GM23338 (cell line): ENCODE results near the gene R3HCC1L. TPM values are rescaled to one million over a fixed set of nuclear protein-coding genes. Genes with fewer than 3 reads are reported as not detected.

Experiments
- ATAC-seq: fragments of 200-7000 bp; cut with Tn5 transposase; 3 replicates; pipeline ENCODE4 v1.9.1; 2020
- DNase-seq: peaks from one replicate; pipeline ENCODE4 v3.0.0-alpha.2; 2015; ENCODE audit warnings: low spot score
- H2AFZ ChIP-seq: fragments of 200-600 bp; sonication (generic); 2 replicates; pipeline ENCODE4 v1.8.0; 2016; ENCODE audit warnings: antibody characterized with exemption, mild to moderate bottlenecking, moderate library complexity
- H3F3A ChIP-seq: fragments of 200-600 bp; sonication (generic); replicated peaks from 2 replicates; pipeline ENCODE4 v1.8.0; 2017; ENCODE audit warnings: antibody characterized with exemption, mixed run types, low read depth
- H3K27ac ChIP-seq: fragments of 200-600 bp; sonication (generic); 2 replicates; pipeline ENCODE4 v1.6.1; 2016; ENCODE audit warnings: low read depth
- H3K27me3 ChIP-seq: fragments of 200-600 bp; sonication (generic); 2 replicates; pipeline ENCODE4 v1.8.0; 2016; ENCODE audit warnings: mild to moderate bottlenecking, mixed run types, moderate library complexity; ENCODE audit not compliant: insufficient read depth
- H3K36me3 ChIP-seq: fragments of 200-600 bp; sonication (generic); 2 replicates; pipeline ENCODE4 v1.8.0; 2016; ENCODE audit warnings: mild to moderate bottlenecking; ENCODE audit not compliant: insufficient read depth
- H3K4me1 ChIP-seq: fragments of 200-600 bp; sonication (generic); 2 replicates; pipeline ENCODE4 v1.8.0; 2016; ENCODE audit warnings: mild to moderate bottlenecking, moderate library complexity; ENCODE audit not compliant: insufficient read depth
- H3K4me2 ChIP-seq: fragments of 200-600 bp; sonication (generic); 2 replicates; pipeline ENCODE4 v1.7.1; 2017; ENCODE audit warnings: mixed run types
- H3K4me3 ChIP-seq: fragments of 200-600 bp; sonication (generic); 2 replicates; pipeline ENCODE4 v1.6.1; 2016; ENCODE audit warnings: mixed run types
- H3K79me2 ChIP-seq: fragments of 200-600 bp; sonication (generic); replicated peaks from 2 replicates; pipeline ENCODE4 v1.8.0; 2017; ENCODE audit warnings: mild to moderate bottlenecking; ENCODE audit not compliant: insufficient read depth
- H3K9me2 ChIP-seq: fragments of 200-600 bp; sonication (generic); 2 replicates; pipeline ENCODE4 v1.8.0; 2017; ENCODE audit not compliant: insufficient read depth
- H4K20me1 ChIP-seq: fragments of 200-600 bp; sonication (generic); replicated peaks from 2 replicates; pipeline ENCODE4 v1.8.0; 2017; ENCODE audit warnings: mild to moderate bottlenecking; ENCODE audit not compliant: insufficient read depth
- H3K27ac Mint-ChIP-seq: 2 replicates; pipeline ENCODE4 v1.8.0; 2020; ENCODE audit warnings: inconsistent platforms, mild to moderate bottlenecking, moderate library complexity, mixed read lengths
- H3K27me3 Mint-ChIP-seq: 3 replicates; pipeline ENCODE4 v1.8.0; 2022; ENCODE audit warnings: low read depth, mild to moderate bottlenecking, moderate library complexity, mixed read lengths, inconsistent platforms; ENCODE audit not compliant: insufficient read depth, poor library complexity
- H3K36me3 Mint-ChIP-seq: 3 replicates; pipeline ENCODE4 v1.8.0; 2021; ENCODE audit warnings: low read depth, mild to moderate bottlenecking, inconsistent platforms, moderate library complexity, mixed read lengths
- H3K4me1 Mint-ChIP-seq: 3 replicates; pipeline ENCODE4 v1.8.0; 2020; ENCODE audit warnings: mild to moderate bottlenecking, inconsistent platforms, mixed read lengths
- H3K4me3 Mint-ChIP-seq: 3 replicates; pipeline ENCODE4 v1.8.0; 2021; ENCODE audit warnings: moderate library complexity, mild to moderate bottlenecking, inconsistent platforms, mixed read lengths
- H3K9me3 Mint-ChIP-seq: 3 replicates; pipeline ENCODE4 v1.8.0; 2020; ENCODE audit warnings: moderate library complexity, mild to moderate bottlenecking, inconsistent platforms, mixed read lengths
- CREB1 ChIP-seq: fragments of 250-450 bp; sonication (Bioruptor Pico); IDR thresholded peaks from 2 replicates; pipeline ENCODE4 v1.5.0; 2020; ENCODE audit warnings: low read depth, mild to moderate bottlenecking, moderate library complexity
- CTCF ChIP-seq, 2 experiments: fragments of 200-600 bp in 1 of 2; sonication (generic) in 1 of 2; conservative IDR thresholded peaks; 2 replicates each; pipeline versions ENCODE4 v1.5.1 to v1.6.1; 2016 to 2017; ENCODE audit warnings: antibody characterized with exemption in 2 of 2, low read depth in 2 of 2, mild to moderate bottlenecking in 2 of 2, moderate library complexity in 1 of 2
- ETS1 ChIP-seq: IDR thresholded peaks from 2 replicates; pipeline ENCODE4 v1.6.1; 2016; ENCODE audit warnings: antibody characterized with exemption
- EZH2 ChIP-seq: fragments of 200-600 bp; sonication (generic); IDR thresholded peaks from one replicate; pipeline ENCODE4 v1.8.0; 2017; ENCODE audit warnings: antibody characterized with exemption, mild to moderate bottlenecking, low read depth; ENCODE audit not compliant: unreplicated experiment
- EZH2phosphoT487 ChIP-seq: fragments of 200-600 bp; sonication (generic); IDR thresholded peaks from one replicate; pipeline ENCODE4 v1.8.1; 2018; ENCODE audit warnings: antibody characterized with exemption; ENCODE audit not compliant: unreplicated experiment
- JUNB ChIP-seq: IDR thresholded peaks from one replicate; pipeline ENCODE4 v1.6.1; 2016; ENCODE audit warnings: antibody characterized with exemption; ENCODE audit not compliant: unreplicated experiment
- NANOG ChIP-seq: IDR thresholded peaks from 2 replicates; pipeline ENCODE4 v1.6.1; 2016; ENCODE audit warnings: antibody characterized with exemption, borderline replicate concordance
- POLR2AphosphoS5 ChIP-seq: IDR thresholded peaks from 2 replicates; pipeline ENCODE4 v1.6.1; 2016; ENCODE audit warnings: antibody characterized with exemption, low read depth
- STAT1 ChIP-seq: IDR thresholded peaks from one replicate; pipeline ENCODE4 v1.6.1; 2016; ENCODE audit warnings: antibody characterized with exemption; ENCODE audit not compliant: unreplicated experiment
- ZNF114 ChIP-seq: fragments of 250-450 bp; sonication (Bioruptor Pico); IDR thresholded peaks from 2 replicates; pipeline ENCODE4 v1.5.0; 2020; ENCODE audit warnings: mild to moderate bottlenecking, moderate library complexity
- ZNF331 ChIP-seq: fragments of 250-450 bp; sonication (Bioruptor Pico); IDR thresholded peaks from 2 replicates; pipeline ENCODE4 v1.5.0; 2020; ENCODE audit warnings: low read depth, mild to moderate bottlenecking, moderate library complexity
- ZNF462 ChIP-seq: fragments of 250-450 bp; sonication (Bioruptor Pico); IDR thresholded peaks from 2 replicates; pipeline ENCODE4 v1.5.0; 2020; ENCODE audit warnings: mild to moderate bottlenecking, moderate library complexity
- polyA plus RNA-seq: library from polyadenylated mRNA; unstranded; fragments of >200 nt; fragmentation: Nextera tagmentation; extraction: Ambion mirVana; gene quantifications from 2 replicates; pipeline ENCODE4 v1.2.1, GENCODE V29; 2016
- total RNA-seq: library from RNA; depleted of rRNA; stranded (reverse); fragments of >200 nt; shearing (Covaris generic); gene quantifications from 2 replicates; pipeline ENCODE4 v1.2.3, GENCODE V29; 2014

The R3HCC1L gene
- total and polyA plus RNA-seq, 2 experiments from 2014 or later, result 9.3 to 15.8 TPM

- Histone ChIP-seq H3K4me3 (no peak overlapping the region), H3K27me3 (no peaks in the 10 kb centered on the region), H3K36me3 (no peaks in the 10 kb centered on the region), H2AFZ (no peak overlapping the region), H3K4me1 (peaks cover 8% of the 10 kb centered on the region), H3K27ac (no peak overlapping the region), H3F3A (no peaks in the 10 kb centered on the region), H3K4me2 (no peak overlapping the region), H4K20me1 (no peaks in the 10 kb centered on the region), H3K79me2 (no peaks in the 10 kb centered on the region), H3K9me2 (no peaks in the 10 kb centered on the region)
- no peaks in the 10 kb centered on the region; the same call in 2 of the 3 replicates for H3K9me3 Mint-ChIP-seq
- TF ChIP-seq NANOG, result no peak
- no peak for TF ChIP-seq ETS1
- ATAC-seq (no peak), DNase-seq (no peak)
- H3K4me3 Mint-ChIP-seq, result no peak overlapping the region
- H3K27me3 Mint-ChIP-seq, result peaks cover 1% of the 10 kb centered on the region
- H3K36me3 Mint-ChIP-seq, result no peaks in the 10 kb centered on the region
- no peak overlapping the region for H3K27ac Mint-ChIP-seq
- peaks cover 19% of the 10 kb centered on the region for H3K4me1 Mint-ChIP-seq
Measured at GRCh38 chr10:98293550-98294269, 159.3 kb downstream of the R3HCC1L start.

GRCh38 chr10:98294270-98294627, 159.8 kb downstream of the R3HCC1L start:
- no peak for ATAC-seq
- Histone ChIP-seq H3K4me1 (peaks cover 8% of the 10 kb centered on the region), H3F3A (no peaks in the 10 kb centered on the region)
- no peak for TF ChIP-seq JUNB
- TF ChIP-seq STAT1, result no peak
- TF ChIP-seq ZNF114 (CRISPR knock-in tag), result no peak
- TF ChIP-seq CTCF (conservative IDR thresholded peaks at IDR 0.05; ENCODE audit: low read depth in 2 of 2), result no peak
- TF ChIP-seq POLR2AphosphoS5, result no peak
- no peak for TF ChIP-seq EZH2phosphoT487
- TF ChIP-seq ZNF331 (CRISPR knock-in tag), result no peak
- TF ChIP-seq ETS1, result no peak
- no peak for TF ChIP-seq CREB1 (CRISPR knock-in tag)
- TF ChIP-seq ZNF462 (CRISPR knock-in tag), result no peak
- no peak for TF ChIP-seq NANOG
- TF ChIP-seq EZH2, result no peak

More at GRCh38 chr10:98294270-98294627, 159.8 kb downstream of the R3HCC1L start:
- H3K36me3 Mint-ChIP-seq, result no peaks in the 10 kb centered on the region
- Histone ChIP-seq H2AFZ (no peak overlapping the region), H3K36me3 (no peaks in the 10 kb centered on the region), H3K27me3 (no peaks in the 10 kb centered on the region), H3K79me2 (no peaks in the 10 kb centered on the region), H3K27ac (no peak overlapping the region), H3K4me2 (no peak overlapping the region), H4K20me1 (no peaks in the 10 kb centered on the region), H3K9me2 (no peaks in the 10 kb centered on the region), H3K4me3 (no peak overlapping the region)
- no peak overlapping the region for H3K27ac Mint-ChIP-seq
- H3K4me1 Mint-ChIP-seq, result peaks cover 19% of the 10 kb centered on the region
- no peak overlapping the region for H3K4me3 Mint-ChIP-seq
- no peak for DNase-seq
- peaks cover under 1% of the 10 kb centered on the region for H3K27me3 Mint-ChIP-seq
- H3K9me3 Mint-ChIP-seq, result no peaks in the 10 kb centered on the region
